Astrocyte (in vitro differentiated cells and primary cell): Measurements from ENCODE around the gene MSL1.

Source experiments
- CTCF ChIP-seq: IDR thresholded peaks from 2 replicates; pipeline ENCODE4 v1.5.1; 2011; ENCODE audit warnings: low read depth, mild to moderate bottlenecking, inconsistent platforms, low read length, moderate library complexity; ENCODE audit not compliant: insufficient read depth
- EZH2 ChIP-seq: IDR thresholded peaks from 2 replicates; pipeline ENCODE4 v1.6.1; 2012; ENCODE audit warnings: mild to moderate bottlenecking, low read length, inconsistent platforms; ENCODE audit not compliant: insufficient read depth

GRCh38 chr17:40099619-40100418 lies 22.0 kb upstream of the MSL1 start:
- TF ChIP-seq CTCF = no peak
- TF ChIP-seq EZH2 = no peak
